Brain pericyte (primary cell): ENCODE data around the gene HSD11B1L.

Experiments
- DNase-seq: peaks from one replicate; pipeline ENCODE4 v3.0.0-alpha.2; 2012; ENCODE audit warnings: low read depth, low spot score

Gene HSD11B1L

GRCh38 chr19:5666921-5667610 lies 13.8 kb upstream of the HSD11B1L start:
- DNase-seq = no peak

DNA sequence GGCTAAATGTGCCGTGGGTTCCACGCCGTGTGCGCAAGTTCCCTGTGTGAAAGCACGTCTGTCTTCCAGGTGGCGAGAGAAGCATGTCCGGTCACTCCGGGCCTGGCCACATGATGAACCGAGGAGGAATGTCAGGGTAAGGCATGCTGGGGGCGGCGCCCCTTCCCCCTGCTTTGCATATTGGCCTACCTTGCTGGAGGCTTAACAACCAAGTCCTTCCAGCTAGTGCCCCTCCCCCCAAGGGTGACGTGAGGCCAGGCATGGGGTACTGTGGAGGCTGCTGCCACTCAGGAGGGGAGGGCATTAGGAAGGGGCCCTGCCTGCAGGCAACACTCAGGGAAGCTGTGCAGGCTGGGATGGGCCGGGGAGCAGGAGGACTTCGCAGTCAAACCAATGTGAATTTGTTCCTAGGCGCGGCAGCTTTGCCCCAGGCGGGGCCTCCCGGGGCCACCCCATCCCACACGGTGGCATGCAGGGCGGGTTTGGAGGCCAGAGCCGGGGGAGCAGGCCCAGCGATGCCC lies 13.0 kb upstream of the HSD11B1L start:
- DNase-seq = no peak

DNA sequence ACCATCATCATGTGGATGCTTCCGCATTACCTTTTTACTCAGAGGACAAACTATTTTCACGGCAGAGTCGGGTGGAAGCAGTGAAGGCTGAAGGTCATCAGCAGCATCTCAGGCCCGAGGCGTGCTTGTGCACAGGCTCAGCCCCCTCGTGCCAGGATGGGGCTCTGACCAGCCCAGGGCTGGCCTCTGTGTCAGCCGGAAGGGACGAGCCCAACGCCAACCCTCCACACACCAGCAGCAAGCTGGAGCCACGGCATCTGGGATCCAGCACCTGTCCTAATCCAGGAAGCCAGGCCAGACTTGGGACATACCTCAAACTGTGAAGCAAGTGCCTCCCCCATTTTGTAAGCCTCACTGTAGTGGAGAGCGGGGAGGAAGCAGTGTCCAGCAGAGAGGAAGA lies 11.6 kb upstream of the HSD11B1L start:
- no peak for DNase-seq

GRCh38 chr19:5671600-5671999 lies 9.2 kb upstream of the HSD11B1L start:
- no peak for DNase-seq

DNA sequence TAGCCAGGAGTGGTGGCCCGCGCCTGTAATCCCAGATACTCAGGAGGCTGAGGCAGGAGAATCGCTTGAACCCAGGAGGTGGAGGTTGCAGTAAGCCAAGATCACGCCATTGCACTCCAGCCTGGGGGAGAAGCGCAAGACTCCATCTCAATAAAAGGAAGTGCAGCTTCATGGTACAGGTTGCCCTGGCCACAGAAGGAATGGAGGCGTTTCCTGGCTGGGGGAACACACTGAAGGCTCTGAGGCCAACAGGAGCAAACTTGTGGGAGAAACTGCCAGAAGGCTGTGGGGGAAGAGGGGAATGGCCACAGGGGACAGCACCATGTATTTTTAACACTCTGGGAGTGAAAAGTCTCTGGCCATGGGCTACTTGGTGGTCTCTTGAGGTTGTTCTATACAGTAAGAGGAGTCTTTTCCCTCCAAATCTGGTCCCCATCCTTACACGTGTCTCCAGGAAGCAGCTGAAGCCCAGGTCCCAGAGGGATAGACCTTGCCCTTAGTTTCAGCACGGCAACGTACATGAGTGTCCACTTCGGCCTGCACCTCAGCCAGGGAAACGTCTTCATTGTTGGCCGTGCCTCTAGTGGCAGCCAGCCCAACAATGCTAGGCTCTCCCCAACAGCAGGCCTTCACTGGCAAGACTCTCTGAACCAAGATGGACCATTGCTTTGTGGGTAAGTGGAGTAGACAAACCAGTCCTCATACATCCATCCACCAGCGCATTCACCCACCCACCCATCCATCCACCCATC lies 7.9 kb upstream of the HSD11B1L start:
- DNase-seq = no peak

- no peak for DNase-seq
Measured at GRCh38 chr19:5673752-5674151, 7.1 kb upstream of the HSD11B1L start.

- DNase-seq = no peak
Measured at GRCh38 chr19:5674714-5675113, 6.1 kb upstream of the HSD11B1L start.

DNA sequence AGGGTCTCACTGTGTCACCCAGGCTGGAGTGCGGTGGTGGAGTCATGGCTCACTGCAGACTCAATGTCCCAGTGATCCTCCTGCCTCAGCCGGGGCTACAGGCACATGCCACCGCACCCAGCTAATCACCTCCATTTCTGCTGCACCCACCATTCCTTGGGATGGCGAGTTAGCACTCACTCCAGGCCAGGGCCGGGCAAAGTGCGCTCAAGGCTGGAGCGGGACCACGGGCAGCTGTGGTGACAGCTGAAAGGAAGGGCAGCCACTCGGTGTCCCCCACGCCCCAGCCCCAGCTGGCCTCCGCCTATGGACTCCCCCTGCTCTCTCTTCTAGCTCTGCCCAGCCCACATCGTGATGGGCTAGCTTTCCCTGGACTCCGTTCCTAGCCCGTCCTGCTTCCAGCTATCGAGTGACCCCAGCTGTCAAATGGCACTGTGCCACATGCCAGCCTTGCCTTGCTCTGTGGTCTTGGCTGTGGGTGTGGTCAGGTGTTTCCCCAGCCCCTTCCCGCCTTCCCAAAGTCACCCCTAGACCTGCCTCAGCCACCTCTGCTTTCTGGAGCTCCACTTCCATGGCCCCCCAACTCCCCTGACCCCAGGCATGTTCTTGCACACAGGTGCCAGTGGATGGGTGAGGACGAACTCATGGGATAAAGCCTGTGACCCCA lies 4.6 kb upstream of the HSD11B1L start:
- DNase-seq = no peak

DNA sequence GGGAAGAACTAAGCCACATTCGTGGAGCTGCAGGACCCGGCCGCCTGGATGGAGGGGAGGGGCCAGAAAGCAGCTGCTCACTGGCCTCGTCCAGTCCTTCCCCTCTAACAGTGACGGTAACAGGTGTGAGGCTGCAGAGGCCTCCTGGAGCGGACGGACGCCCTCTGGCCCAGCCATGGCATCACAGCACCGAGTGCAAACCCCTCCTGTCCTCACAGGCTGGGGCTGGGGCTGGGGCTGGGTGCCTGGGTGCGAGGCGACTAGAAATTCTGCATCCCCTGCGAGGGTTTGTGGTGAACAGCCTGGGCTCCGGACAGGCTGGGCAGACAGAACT lies 4.1 kb upstream of the HSD11B1L start:
- no peak for DNase-seq

DNA sequence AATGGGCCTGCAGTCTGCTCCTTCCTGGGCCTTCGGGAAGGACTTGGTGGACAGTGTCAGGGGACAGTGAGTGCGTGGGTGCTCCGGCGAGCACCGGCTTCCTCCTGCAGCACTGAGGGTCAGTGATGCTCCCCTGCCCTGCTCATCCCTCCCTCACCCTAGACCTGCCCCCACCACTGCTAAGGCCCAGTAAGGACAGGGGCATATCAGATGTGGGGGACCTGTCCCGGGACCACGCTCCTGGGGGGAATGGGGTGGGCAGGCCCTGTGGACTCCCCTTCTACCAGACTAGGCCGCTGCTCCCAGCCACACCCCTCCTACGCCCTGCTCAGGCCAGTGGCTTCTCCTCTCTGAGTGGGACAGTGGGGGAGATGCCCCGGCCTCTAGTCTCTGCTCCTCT lies 3.7 kb upstream of the HSD11B1L start:
- no peak for DNase-seq

GRCh38 chr19:5677580-5677979 lies 3.2 kb upstream of the HSD11B1L start:
- DNase-seq = no peak

- no peak for DNase-seq
Measured at GRCh38 chr19:5678071-5678718, 2.6 kb upstream of the HSD11B1L start.

DNA sequence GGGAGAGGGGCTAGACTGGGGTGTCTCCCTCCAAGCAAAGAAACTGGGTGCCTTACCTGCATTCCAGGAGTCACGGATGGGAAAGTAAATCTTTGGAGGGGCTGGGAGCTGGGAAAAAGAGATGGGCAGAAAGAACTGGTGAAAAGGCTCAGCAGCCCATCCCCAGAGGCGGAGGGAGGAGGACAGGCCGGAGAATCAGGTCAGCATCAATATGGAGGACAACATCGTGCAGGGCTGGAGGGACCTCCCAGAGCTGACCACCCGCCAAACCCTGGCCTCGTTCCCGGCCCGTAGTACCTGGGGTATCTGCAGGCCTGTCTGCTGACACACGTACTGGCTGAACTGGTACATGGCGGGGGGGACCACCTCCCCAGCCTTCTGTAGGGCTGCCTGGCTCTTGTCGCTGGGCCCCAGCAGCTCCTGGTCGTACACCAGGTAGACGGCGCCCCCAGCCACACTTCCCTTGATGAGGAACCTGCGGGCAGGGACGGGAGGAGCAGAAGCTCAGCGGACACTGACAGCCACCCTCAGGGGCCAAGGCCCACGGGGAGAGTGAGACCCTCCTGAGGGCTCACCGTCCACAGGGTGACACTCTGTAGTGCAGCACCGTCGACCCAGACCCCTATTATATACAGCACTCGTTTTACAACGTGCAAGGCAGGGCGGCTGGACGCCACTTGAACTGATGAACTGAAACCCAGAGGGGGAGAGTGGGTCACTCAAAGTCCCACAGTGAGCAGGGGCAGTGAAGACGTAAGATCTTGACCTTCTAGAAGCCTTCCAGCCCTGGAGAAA lies 1.3 kb upstream of the HSD11B1L start:
- DNase-seq = no peak

GRCh38 chr19:5680084-5680436 lies 767 bp upstream of the HSD11B1L start:
- DNase-seq = no peak

DNA sequence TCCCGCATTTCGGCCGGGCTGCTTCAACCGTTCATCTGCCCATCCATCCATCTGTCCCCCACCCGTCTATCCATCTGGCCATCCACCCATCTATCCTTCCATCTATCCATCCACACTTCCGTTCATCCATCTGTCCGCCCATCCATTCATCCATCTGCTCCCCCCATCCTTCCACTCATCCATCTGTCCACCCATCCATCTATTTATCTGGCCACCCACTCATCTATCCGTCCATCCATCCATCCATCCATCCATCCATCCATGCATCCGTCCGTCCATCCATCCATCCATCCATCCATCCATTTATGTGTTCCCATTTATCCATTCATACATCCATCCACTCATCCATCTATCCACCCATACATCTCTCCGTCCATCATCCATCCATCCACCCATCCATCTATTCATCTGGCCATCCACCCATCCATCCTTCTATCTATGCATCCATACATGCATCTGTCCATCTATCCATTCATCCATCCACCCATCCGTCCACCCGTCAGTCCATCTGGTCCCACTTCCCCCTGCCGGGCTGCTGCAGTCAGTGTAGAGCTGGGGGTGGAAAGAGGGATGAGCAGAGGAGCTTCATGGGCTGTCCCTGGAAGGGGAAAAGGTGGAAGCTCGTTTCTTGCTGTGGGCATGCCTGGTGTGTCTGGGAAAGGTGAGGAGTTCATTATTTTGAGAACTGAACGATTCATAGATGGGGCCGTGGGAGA lies 722 bp downstream of the HSD11B1L start:
- DNase-seq = no peak

DNA sequence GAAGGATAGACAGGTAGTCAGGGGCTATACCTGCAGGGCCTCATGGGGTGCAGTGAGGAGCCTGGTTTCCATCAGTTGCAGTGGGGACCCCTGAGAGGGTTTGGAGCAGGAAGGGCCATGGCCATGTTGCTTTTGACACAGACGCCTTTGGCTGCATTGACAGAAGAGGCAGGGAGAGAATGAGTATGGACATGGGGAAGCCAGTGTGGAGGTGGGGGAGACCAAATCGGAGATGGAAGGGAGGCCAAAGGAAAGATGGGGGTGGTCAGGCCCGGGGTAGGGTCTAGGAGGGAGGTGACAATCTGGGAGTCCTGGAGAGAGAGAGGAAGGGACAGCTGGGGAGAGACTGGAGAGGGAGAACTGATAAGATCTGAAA lies 1.3 kb downstream of the HSD11B1L start:
- DNase-seq = no peak

- DNase-seq = no peak
Measured at GRCh38 chr19:5683177-5683886, 2.5 kb downstream of the HSD11B1L start.

- DNase-seq = no peak
Measured at GRCh38 chr19:5684694-5685430, 4.0 kb downstream of the HSD11B1L start.

DNA sequence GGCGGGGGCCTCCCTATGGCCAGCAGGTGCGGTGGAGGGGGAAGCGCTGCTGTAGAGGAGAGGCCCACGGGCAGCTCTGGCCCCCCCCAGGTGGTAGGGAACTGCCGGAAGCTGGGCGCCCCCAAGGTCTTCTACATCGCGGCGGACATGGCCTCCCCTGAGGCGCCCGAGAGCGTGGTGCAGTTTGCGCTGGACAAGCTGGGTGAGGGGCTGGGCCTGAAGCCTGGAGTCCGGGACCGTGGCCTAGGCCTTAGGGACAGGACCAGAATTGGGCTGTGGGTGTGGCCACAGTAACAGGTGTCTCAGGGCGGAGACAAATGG lies 5.5 kb downstream of the HSD11B1L start:
- no peak for DNase-seq
